ENCODE data around the gene C1orf226. TPM values are rescaled to one million over a fixed set of nuclear protein-coding genes. Genes with fewer than 3 reads are reported as not detected.

C1orf226 gene
- total and polyA plus RNA-seq, 2 of the 8 experiments (the other 6 are each of a cell fraction or from before 2014, with no cell fraction given): 8.2 to 18.8 TPM

- no peak for TF ChIP-seq CHD7 (IDR thresholded peaks at IDR 0.05; ENCODE audit: insufficient replicate concordance, low read length)
- TF ChIP-seq CTCF (IDR thresholded peaks at IDR 0.05; ENCODE audit: control extremely low read depth in 1 of 3, insufficient read depth in 1 of 3, low read depth in 1 of 3, low read length in 3 of 3): peak; percentile 14 to 81 (median 64)
- TF ChIP-seq TAF1 (IDR thresholded peaks at IDR 0.05; ENCODE audit: low read depth, low read length): no peak
- no peak for TF ChIP-seq MAFK (IDR thresholded peaks at IDR 0.05; ENCODE audit: low read depth, low read length)
- TF ChIP-seq CBX8 (IDR thresholded peaks at IDR 0.05; ENCODE audit: borderline replicate concordance, low read depth, low read length): no peak
- TF ChIP-seq EP300 (IDR thresholded peaks at IDR 0.05; ENCODE audit: borderline replicate concordance in 1 of 2, low read depth in 2 of 2, low read length in 2 of 2): no peak
- TF ChIP-seq SIRT6 (IDR thresholded peaks at IDR 0.05; ENCODE audit: low read length): no peak
- TF ChIP-seq TBP (IDR thresholded peaks at IDR 0.05; ENCODE audit: low read depth, low read length): no peak
These were observed 23.8 kb upstream of the C1orf226 start (continued) for GRCh38 chr1:162357681-162358266.

Measured in H1 (cell line).